ENCODE results near the gene EEF1AKMT3.
A peak's percentile ranks its signal among the peaks of the same experiment; 100 is the strongest.
"Not testable (repeated sequence)": the region's sequence is repeated elsewhere in the genome, so short reads cannot be mapped to it uniquely, and the experiment has no call there.

EEF1AKMT3 gene

DNA sequence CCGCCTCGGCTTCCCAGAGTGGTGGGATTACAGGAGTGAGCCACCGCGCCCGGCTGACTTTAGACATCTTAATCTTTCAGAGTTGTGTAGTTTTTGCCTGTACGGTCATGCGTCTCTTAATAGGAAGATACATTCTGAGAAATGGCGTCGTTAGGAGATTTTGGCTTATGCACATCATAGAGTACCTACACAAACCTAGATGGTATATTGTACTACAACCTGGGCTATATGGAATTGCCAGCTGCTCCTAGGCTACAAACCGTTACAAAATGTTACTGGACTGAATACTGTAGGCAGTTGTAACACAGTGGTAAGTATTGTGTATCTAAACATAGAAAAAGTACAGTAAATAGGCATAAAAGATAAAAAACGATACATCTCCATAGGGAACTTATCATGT, 11.4 kb downstream of the EEF1AKMT3 start:
- no peak for DNase-seq

GRCh38 chr12:57793920-57794319, 21.5 kb downstream of the EEF1AKMT3 start:
- DNase-seq, result no peak

DNA sequence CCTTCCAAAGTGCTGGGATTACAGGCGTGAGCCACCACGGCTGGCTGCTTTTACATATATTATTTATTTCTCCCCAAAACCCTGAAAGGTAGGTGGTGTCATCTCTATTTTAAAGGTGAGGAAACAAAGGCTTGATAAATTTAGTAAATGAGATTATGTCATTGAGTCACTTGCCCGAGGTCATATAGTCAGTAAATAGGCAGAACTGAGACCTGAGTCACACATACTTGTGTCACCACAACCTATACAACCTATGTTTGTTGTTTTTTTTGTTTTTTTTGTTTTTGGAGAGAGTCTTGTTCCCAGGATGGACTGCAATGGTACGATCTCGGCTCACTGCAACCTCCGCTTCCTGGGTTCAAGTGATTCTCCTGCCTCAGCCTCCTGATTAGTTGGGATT, 22.9 kb downstream of the EEF1AKMT3 start:
- DNase-seq, result no peak

GRCh38 chr12:57796996-57797395, 24.6 kb downstream of the EEF1AKMT3 start:
- DNase-seq, result no peak

GRCh38 chr12:57797933-57798332, 25.5 kb downstream of the EEF1AKMT3 start:
- DNase-seq, result no peak

- no peak for DNase-seq
These were observed 28.6 kb downstream of the EEF1AKMT3 start for GRCh38 chr12:57800965-57801364.

DNA sequence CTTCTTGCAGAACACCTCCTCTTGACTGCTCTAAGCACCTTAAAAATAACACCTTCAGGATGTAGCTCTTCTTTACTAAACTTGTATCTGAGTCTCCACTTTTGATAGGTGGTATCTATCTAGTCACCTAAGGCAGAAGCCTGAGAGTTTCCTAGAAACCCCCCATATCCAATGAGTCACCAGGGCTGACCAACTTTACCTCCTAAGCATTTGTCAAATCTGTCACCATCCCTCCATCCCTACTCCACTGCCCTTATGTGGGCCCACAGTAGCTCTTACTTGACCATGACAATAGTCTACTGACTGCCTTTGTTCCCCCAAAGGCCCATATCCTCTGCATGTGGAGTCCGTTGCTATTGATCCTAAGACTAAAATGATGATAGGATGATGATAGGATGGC, 30.2 kb downstream of the EEF1AKMT3 start:
- no peak for DNase-seq

DNA sequence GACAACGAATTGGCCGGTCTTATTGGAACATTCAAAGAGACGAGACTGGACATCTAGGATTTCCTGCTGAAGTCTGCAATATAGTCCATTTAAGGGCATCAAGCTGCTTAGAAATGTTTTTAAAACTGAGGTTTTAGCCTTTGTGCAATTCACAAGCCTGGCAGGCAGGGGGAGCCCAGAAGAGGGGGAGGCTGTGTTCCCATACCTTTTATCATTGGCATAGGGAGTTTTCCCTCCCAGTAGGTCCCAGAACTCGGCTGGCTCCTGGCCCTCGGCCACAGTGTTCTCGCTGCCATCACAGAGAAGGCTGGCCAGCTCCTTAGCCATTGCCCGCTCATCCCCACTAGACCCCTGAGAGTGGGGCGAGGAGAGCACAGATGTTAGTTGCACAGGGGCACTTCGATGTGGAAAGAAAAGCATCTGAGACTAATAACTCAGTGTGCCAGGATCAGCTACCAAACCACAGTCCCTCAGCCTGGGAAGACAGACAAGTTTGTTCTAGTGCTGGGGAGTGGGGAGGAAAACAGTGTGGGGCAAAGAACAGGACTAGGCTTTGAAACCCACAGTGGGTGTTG, 31.0 kb downstream of the EEF1AKMT3 start:
- DNase-seq, result peak; percentile 9 to 43

DNA sequence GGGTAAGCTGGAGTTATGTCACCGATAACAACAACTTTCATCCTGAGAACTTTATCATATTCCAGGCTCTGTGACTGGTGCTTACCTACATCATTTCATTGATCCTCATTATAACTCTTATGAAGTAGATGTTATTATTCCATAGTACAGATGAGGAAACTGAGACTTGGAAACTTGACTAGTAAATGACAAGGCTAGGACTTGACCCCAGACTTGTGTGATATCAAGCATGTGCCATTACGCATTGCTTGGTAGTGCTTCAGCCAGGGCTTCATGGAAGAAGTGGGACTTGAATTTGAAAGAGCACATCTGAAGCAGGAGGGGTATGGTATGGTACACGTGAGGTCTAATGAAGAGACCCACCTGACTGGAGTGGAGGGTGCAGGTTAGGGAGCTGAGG, 34.3 kb downstream of the EEF1AKMT3 start:
- no peak for DNase-seq

DNA sequence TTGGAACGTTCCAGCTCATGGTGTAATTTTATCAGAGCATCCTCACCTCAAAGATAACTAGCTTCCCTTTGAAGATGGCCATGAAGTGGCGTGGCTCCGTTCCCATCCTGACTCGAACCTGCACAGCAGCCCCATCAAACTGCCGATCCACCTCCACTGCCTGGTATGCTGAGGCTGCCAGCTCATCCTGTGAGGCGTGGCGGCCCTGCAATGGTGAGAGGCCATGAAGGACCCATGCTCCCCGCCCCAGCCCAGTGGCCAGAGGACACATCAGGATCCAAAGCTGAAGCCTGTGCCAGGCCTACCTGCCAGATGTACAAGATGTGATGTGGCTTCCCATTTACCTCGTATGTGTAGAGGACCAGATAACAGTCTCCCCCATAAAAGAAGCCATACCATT, 34.9 kb downstream of the EEF1AKMT3 start:
- DNase-seq, result no peak

GRCh38 chr12:57808351-57808750, 35.9 kb downstream of the EEF1AKMT3 start:
- no peak for DNase-seq

- no peak for DNase-seq
These were observed 37.0 kb downstream of the EEF1AKMT3 start for GRCh38 chr12:57809425-57809824.

DNA sequence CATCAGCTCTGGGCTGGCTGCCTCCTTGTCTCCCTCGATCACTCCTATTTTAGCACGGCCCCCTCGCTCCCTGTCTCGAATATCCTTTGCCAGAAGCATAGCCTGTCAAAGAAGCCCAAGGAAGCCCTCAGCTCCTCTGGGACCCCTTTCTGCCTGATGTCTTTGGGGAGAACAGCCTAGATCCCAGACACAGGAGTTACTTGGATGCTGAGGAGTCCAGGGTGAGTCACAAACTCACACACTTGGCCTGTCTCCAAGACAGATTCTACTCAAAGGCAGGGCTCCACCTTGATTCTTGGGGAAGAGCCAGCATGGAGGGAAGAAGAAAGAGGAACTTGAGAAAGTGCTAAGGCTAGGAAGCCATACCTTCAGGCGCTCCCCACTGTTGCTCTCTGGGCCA, 38.0 kb downstream of the EEF1AKMT3 start:
- no peak for DNase-seq

- no peak for DNase-seq
These were observed 38.8 kb downstream of the EEF1AKMT3 start for GRCh38 chr12:57811028-57811755.

DNA sequence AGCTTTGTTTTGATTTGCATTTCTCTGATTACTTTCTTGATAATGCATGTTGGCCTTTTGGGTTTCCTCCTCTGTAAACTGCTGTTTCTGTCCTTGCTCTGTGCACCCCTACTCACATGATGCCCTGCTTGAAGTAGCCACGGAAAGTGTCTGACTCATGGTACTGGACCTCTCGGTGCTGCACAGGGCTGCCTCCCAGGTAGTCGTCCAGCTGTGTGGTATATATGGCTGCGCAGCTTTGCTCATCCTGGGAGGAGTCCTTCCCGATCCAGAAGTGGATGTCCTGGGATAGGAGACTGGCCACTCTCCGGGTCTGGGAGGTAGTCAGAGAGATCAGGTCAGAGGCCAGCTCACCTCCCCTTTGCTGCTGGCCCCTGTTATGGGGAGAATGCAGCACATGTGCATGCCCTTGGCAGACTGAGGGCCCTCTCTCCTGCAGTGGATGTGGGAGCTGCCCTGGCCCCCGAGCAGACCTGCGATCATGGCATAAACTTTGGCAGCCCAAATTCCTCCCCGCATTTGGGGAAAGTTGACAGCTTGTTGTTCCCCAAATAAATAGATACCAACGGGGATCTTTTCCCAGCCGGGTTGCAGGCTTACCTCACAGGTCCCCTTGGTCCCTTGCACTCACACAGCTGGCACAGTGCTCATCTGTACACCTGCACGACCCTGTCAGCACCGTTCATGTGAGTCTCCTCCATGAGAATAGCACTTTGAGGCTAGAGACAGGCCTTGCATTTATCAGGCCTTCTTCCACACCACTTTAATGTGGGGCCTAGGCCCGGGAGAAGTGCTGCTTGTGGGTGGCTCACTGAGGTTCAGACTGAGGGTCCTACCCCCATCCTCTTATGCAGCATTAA, 40.9 kb downstream of the EEF1AKMT3 start:
- no peak for DNase-seq

GRCh38 chr12:57813971-57814772, 41.8 kb downstream of the EEF1AKMT3 start:
- no peak for DNase-seq

DNA sequence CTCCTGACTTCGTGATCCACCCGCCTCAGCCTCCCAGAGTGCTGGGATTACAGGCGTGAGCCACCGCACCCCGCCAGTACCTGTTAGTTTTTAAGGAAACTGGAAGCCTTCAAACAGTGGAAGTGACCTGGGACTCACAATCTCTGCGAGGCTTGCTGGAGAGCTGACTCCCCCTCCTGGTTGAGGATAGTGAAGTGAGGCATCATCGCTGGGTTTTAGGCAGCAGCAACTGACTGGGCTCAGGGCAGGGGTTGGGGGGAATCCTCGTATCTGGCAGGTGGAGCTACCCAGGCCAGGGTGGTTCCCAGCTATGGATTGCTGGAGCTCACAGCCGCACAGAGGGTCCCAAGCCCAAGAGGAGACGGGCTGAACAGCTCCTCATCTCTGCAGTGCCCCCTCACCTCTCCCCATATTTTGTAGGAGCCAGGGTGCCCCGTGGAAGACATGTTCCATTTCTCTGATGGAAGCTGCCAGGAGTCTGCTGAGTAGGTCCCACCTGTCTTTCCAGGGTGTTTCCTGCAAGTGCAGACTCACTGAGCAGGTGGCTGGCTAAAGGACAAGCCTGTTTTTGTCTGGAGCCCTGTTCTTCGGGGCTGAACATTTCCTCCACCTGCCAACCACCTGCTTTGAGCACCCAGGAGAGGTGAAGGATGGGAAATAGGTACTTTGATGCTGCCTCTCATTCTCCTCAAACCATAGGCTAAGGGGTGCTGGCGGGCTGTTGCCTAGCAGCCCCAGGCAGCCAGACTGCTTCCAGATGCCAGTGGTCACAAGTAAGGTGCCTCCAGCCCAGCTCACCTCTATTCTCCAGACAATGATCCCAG, 43.0 kb downstream of the EEF1AKMT3 start:
- no peak for DNase-seq

DNA sequence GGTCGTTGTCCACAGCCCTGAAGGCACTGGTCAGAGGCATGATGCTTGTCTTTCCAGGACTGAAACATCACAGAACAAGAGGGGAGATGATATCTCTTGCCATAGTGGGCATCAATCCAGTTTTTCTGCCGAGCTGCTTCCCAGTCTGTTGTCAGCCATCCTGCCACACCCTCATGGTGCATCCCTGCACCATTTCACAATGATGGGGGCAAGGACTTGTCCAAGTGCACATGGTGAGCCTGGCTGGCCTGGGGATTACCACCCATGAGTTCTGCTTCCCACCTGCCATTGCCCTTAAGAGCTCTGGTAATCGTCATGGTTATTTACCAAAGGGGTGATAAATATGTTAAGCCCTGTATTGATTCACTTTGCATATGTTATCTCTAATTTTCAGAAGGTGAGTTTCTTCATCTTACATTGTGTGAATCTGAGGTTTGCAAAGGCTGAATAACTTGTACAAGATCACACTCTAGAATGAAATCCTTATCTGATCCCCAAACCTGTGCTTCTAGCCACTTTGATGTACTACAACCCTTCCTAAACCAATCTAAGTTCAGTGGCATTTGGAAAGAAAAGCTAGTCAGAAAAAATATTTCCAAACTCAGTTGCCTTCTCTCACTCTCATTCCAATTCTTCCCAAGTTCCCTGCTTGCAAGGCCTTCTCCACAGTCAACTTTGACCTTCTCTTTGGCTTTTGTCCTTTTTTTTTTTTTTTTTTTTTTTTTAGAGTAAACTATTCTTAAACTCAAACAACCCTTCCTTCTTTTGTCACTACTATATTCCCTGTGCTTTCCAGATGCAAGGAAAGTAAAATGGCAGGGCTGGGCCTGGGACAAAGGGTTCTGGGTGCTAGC, 43.8 kb downstream of the EEF1AKMT3 start:
- no peak for DNase-seq

DNA sequence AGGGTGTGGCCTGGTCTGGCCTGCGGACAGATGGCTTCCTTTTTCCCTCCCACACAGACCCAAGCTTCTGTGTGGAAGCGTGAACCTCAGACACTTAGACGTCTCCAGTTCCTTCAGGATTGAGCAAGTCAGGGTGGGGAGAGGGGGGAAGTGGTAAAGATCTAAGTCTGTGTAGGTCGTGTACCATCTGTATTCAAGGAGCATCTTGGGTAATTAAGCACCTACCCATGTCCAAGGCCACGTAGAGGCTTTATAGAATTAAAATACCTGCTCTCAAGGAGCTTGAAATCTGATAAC, 44.4 kb downstream of the EEF1AKMT3 start:
- no peak for DNase-seq

GRCh38 chr12:57817261-57817989, 45.0 kb downstream of the EEF1AKMT3 start:
- no peak for DNase-seq

- DNase-seq, result not testable (repeated sequence)
These were observed 45.5 kb downstream of the EEF1AKMT3 start for GRCh38 chr12:57817990-57818331.

All from CD4-positive, alpha-beta T cell treated with Interleukin-1 beta for 1 hour (primary cell).